Loucy (cell line): ENCODE results near the gene DZIP1L.

ENCODE experiments used
- CTCF ChIP-seq: fragments of 200-600 bp; sonication (generic); conservative IDR thresholded peaks from 2 replicates; pipeline ENCODE4 v1.5.1; 2014; ENCODE audit warnings: mild to moderate bottlenecking, antibody characterized with exemption, low read length
- EZH2phosphoT487 ChIP-seq: fragments of 200-600 bp; IDR thresholded peaks from 2 replicates; pipeline ENCODE4 v1.6.1; 2018; ENCODE audit warnings: antibody characterized with exemption, mild to moderate bottlenecking, moderate library complexity, borderline replicate concordance

- TF ChIP-seq CTCF (no peak), EZH2phosphoT487 (no peak)
Observed at GRCh38 chr3:138057384-138057783, 58.0 kb downstream of the DZIP1L start.
